NK-92 treated with Interleukin-12 subunit alpha and Interleukin-12 subunit beta, amount 100 ng/mL, for 24 hours (cell line): ENCODE data around the gene CPD.
"Not testable (repeated sequence)": the region's sequence is repeated elsewhere in the genome, so short reads cannot be mapped to it uniquely, and the experiment has no call there.

Experiments used
- DNase-seq: peaks from one replicate; lab custom pipeline; 2025; lab: John Stamatoyannopoulos, UW

CPD gene

DNA sequence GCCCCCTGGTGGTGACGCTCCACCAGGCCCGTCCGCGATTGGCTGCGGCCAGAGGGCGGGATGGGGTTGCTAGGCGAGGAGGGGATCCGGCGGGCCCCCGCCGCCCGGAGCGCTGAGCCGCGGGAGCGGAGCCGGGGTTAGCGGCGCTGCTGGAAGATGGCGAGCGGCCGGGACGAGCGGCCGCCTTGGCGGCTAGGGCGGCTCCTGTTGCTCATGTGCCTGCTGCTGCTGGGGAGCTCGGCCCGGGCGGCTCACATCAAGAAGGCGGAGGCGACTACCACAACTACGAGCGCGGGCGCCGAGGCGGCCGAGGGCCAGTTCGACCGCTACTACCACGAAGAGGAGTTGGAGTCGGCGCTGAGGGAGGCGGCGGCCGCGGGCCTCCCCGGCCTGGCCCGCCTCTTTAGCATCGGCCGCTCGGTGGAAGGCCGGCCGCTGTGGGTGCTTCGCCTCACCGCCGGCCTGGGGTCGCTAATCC is at the start of gene CPD:
TSS of gene CPD (plus strand) at position 103 of the 478 bp plus-strand sequence. CDS start at position 157, 54 bp downstream.
- DNase-seq, result peak; percentile 96

DNA sequence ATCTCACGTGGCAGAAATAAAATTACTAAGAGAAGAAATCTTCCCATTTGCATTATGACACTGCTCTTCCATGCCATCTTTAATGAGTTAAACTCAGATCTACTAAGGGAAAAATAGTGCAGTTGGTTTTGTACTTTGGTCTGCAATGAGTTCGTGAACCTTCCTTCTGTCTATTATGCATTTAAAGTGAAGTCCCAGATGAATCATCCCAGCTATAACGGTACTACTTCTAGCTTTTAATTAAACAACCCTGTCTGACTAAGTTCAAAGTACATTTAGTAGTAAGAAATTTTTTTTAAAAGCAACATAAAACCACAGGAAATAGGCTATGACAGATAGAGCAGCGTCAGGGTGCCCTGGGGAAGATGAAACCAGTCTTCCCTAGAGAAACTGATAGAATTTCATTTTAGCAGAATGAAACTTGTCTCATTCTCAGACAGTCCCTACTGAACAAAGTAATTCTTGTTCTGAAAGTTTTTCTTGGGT is 46.6 kb upstream of the CPD start:
- no peak for DNase-seq

DNA sequence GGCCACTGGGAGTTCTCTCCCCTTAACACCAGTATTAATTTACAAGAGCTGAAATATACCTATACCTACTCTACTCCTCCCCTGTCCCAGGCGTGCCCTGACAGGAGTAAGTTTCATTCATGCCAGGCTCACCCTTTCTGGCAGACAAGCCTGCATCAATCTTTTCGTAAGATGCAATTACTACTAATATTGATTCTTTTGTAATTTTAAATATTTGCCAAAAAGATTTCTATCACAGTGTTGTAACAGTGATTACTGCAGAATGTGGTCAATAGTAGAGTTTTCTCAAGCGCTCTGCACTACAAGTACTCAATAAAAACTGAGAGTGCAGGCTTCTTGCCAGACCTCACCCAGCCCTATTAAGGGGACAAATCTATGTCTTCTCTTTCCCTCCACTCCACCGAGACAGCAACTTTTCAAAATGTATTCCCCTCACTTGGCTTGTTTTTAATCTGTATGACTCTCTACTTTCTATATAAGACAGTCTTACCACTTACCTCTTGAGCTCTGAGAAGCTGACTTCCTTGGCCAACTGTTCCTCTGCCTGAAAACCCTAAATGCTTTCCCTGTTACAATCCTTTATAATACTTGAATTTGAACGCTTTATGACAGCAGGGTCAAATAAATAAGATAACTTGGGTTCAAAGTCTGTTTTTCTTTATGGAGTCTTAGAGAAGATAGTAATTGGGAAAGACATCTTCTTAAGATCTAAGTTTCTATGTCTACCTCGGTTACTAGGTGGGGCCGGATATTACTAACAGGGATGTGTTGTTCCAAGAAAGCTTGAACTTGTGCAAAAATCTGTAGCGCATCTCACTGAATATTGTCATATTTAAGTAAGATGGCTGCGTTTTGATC is 45.0 kb upstream of the CPD start, which contains the start of gene TMIGD1:
TSS of gene TMIGD1 (minus strand) at position 555 of the 858 bp plus-strand sequence. CDS start 1,924 bp downstream, outside the sequence.
- DNase-seq, result no peak

DNA sequence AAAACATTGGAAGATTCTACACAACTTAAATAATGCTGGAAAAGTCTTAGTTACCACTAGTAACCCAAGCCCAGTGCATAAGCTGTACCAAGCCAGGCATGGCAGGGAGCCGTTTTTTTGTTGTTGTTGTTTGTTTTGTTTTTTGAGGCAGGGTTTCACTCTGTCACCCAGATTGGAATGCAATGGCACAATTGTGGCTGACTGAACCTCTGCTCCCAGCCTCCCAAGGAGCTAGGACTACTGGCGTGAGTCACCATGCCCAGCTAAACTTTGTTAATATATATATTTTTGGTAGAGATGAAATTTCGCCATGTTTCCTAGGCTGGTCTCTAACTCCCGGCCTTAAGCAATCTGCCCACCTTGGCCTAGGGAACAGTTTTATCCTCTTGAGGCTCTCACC is 44.3 kb upstream of the CPD start:
- no peak for DNase-seq

DNA sequence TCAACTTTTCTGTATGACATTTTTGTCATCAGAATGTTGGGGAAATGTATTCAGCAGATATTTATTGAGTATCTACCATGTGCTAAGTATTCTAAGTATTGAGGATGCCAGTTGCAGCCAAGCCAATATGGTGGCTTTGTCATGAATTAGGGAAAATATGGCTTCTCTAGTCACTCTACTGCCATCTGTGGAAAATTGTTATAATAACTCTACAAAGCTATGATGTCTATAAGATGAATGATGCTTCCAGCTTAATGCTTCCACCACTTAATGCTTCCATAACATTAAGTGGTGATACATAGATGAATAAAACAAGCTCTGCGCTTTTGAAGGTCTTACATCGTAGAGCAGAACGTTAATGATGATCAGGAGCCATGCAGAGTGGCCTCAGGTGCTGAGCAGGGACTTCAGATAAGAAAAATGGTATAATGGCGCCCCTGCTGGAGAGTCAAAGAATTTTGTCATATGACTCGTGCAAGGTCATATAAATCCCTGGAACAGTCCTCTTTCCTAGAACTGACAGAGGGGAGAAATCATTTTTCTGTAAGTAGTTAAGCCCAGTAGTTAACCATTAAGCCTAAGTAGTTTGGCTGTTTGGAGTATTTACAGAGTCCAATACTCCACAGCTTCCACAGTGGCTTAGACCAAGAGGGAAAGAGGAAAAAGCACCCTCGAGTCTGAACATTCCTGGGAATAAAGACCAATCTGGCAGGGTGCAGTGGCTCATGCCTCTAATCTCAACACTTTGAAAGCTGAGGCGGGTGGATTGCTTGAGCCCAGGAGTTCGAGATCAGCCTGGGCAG is 42.2 kb upstream of the CPD start:
- peak; percentile 36 for DNase-seq

DNA sequence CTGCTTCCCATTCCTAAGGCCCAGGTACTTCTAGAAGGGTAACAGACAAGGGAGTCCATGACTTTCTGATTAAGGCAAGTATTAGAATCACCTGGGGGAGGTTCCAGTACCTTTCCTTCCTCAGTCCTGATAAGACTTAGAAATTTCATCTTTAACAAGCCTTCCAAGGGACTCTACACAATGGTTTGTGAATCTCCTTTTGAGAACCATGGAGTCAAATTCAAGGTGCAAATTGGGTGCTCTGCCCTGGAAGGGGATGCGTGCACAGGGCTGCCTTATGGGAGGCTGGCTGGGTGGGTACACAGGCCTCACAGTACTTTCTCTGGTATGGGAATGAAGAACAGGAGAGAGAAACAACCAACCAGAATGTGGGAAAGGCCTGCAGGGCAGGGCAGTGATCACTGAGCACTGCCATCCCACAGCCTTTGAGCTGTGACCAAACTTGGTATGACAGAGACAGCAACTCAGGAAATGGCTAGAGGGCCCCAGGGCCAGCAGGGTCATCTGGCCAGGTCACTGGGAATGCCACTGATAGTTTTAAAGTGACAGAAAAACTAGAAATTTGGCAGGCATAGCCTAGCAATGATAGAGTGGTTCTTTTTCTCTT is 41.2 kb upstream of the CPD start:
- DNase-seq, result no peak

DNA sequence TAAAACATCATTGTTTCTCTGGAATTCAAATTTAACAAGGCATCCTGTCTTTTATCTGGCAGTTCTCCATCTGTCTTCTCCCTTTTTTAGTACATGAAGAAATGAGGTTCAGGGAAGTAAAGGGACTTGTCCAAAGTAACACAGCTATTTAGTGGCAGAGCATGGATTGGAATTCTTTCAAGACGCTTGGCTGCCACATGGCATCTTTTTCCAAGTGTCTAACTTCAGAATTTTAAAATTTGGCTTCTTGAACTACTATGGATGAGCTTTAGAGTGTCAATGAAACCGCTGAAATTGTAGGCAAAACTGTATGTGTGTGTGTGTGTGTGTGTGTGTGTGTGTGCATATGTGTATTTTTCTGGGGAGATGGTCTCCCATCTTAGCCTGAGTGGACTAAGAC is 39.6 kb upstream of the CPD start:
- no peak for DNase-seq

DNA sequence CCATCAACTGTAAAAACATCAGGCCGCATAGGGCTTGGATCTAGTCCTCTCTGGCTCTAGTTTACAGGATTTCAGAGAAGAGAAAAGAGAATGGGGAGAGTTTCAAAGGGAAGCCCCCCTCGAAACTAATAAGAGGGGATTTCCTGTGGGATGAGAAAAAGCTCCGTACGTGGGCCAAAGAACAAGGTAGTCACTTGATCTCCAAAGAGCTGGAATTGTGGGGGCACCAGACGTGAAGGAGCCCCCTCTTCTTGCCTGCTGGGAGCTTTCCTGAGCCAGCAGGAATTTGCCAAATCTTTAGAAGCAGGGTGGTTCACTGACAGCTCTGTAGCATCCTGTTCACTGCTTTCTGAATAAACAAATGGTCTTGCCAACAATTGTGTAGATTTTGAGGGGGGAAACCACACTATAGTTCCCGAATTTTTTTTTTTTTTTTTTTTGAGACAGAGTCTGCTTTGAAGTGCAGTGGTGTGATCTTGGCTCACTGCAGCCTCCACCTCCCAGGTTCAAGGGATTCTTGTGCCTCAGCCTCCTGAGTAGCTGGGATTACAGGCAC is 37.8 kb upstream of the CPD start:
- no peak for DNase-seq

DNA sequence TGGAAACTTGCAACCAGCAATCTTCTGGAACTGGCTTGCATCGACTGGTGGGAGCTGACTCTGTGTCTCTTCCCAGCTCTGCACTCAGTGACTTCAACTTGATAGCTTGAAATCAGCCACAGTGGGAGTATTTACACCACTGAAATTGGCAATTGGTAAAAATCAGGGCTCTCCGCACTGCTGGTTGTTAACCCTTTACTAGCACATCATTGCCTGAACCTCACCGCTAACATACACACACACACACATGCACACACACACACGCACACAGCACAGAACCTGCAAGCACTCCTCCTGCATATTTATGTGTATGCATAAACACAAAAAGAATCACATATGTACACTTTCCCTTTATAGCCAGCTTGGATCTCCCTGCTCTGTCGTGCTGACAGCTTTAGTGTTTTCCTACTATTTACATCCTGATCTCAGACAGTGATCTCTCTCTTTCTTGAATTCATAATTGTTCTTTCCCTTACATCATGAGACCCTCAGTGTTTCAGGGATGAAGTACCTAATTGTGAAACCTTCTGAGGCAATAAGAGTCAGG is 37.0 kb upstream of the CPD start:
- DNase-seq, result no peak

DNA sequence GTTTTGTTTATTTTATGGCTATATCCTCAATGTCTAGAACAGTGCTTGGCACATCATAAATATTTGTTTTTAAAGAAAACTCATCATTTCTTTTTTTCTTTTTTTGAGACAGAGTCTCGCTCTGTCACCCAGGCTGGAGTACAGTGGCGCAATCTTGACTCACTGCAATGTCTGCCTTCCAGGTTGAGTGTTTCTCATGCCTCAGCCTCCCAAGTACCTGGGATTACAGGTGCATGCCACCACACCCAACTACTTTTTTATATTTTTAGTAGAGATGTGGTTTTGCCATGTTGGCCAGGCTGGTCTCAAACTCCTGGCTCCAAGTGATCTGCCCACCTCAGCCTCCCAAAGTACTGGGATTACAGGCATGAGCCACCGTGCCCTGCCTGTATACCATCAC is 35.5 kb upstream of the CPD start:
- not testable (repeated sequence) for DNase-seq

DNA sequence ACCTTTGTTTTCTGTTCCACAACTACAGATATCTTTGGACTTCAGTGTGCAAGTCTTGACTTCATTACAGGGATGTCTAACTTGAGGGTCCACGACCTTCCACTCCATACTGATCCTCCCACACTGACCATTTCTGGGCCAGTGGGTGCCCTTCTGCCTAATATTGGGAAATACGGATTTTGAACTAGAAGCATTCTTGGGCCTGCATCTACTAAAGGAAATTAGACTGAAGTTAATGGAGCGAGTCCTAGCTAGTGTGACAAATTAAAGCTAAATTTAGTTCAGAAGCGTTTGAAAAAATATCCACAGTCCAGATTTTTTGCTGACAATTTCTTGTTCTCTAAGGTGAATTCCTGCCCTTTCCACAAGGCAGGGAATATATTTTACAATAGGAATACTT is 34.9 kb upstream of the CPD start:
- DNase-seq, result no peak

DNA sequence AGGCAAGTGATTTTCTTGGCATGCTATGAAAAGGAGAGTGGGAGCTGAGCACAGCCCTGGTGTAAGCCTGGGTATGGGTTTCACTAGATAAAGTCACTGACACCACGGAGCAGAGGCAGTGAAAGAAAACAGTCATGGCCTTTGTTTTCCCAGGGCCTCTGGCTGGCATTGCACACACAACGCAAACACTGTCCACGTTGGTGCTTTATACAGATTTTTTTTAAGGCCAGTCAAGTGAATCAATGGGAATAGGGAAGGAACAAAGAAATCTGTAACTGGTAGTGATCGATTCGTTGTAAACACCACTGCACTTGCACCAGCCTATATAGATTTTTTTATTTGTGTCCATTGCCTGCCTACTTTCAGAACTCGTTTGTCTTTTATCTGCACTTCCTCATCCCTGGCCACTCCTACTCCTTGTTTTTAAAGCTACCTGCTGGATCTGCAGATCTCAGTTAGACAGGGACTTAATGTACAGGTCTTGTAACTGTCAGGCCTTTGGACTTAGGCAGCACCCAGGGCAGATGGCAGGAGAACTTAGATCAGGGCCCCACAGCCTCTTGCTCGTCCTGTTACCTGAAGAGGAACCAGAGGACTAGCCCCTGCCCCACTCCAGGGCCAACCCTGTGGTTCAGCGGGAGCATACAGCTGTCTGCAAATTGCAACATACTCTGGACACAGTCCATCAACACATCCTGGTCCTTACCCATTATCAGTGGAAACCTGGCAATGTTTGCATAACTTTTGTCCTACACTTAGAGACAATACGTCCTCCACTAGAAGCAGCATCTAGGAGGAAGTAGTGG is 34.2 kb upstream of the CPD start:
- no peak for DNase-seq

DNA sequence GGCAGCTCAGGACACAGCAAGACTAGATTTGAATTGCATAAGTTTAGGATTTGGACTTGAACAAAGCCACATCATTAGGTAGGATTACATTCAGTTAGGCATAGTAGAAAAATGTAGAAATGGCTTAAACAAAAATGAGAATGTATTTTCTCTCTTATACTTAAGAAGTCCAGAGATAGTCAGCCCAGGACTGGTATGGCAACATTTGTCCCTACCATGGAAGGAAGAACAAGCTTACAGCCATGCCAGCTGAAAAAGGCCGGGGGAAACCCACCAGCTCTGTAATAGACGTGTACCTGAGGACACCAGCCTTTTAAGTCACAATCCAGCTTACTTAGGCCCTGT is 33.7 kb upstream of the CPD start:
- no peak for DNase-seq

DNA sequence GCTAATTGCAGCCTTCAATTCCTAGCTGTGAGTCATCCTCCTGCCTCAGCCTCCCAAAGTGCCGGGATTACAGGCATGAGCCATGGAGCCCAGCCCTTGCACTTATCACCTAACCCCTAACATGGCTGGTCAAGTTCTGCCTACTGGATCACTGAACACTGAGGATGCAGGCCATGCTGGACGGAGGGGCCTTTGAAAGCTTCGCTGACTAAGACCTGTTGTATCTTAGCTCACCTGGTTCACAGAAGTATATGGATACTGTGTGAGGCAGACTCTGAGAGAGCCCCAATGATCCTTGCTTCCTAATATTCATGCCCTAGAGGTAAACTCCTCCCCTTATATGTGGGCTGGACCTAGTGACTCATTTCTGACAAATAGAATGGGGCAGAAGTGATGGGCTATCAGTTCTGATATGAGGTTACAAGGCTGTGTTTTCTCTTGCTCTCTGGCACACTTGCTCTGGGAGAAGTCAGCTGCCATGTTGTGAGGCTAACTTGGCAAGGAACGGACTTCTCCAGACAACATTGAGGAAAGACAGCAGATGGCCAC is 33.1 kb upstream of the CPD start:
- no peak for DNase-seq

DNA sequence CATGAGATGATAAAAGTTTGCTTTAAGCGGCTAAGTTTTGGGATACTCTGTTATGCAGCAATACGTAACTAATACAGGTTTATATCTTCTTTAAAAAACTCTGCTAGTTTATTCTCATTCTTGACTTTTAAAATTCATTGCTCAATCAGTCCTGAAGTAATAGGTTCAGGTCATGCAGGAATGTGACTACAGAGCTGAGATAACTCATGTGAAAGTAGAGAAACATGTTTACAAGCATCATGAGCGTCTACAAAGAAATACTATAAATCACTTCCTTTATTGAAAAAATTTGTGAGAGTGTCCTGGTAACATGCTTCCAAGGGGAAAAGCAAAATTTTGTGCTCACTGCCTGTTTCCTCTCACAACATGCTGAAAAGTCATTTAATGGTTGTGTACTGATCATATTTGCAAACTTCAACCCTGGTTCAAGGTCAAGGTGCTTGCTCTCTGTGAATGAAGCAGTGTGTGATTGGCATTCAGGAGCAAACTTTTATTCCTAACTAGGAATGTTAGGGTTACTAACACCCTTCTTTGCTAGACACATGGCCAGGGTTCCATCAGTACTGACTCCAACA is 32.4 kb upstream of the CPD start:
- DNase-seq, result no peak

DNA sequence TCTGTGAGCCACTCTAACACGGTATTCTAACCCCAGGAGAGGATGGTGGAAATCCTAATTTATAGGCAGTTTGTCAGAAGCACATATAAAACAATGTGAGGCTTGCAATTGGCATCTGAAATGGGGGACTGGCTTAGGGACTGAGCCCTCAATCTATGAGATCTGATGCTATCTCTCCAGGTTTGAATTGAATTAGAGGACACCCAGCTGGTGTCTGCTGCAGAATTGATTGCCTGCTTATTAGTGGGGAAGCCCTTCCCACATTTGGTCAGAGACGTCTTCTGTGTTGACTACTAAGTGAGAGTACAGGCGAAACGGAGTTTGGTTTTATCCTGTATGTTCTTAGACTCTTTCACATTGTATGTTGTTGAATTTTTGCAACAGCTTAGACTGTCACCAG is 31.2 kb upstream of the CPD start:
- no peak for DNase-seq

DNA sequence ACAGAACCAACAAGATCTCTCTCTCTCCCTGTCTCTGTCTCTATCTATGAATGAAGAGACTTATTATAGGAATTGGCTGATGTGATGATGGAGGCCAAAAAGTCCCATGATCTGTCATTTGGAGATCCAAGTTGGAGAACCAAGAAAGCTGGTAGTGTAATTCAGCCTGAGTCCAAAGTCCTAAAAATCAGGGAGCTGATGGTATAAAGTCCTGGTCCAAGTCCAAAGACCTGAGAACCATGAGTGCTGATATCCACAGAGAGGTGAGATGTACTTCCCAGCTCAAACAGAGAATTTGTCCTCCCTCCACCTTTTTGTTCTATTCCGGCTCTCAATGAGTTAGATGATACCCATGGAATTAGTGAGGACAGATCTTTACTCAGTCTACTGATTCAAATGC is 29.5 kb upstream of the CPD start:
- no peak for DNase-seq

DNA sequence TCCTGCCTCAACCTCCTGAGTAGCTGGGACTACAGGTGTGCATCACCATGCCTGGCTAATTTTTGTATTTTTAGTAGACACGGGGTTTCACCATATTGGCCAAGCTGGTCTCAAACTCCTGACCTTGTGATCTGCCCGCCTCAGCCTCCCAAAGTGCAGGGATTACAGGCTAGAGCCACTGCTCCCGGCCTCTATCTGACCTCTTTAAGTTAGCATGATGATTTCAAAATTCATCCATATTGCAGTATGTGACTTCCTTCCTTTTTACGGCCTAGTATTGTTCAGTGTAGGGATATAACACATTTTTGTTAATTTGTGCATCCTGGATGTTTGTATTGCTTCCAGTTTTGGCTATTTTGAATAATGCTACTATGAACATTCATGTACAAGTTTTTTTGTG is 27.5 kb upstream of the CPD start:
- not testable (repeated sequence) for DNase-seq

DNA sequence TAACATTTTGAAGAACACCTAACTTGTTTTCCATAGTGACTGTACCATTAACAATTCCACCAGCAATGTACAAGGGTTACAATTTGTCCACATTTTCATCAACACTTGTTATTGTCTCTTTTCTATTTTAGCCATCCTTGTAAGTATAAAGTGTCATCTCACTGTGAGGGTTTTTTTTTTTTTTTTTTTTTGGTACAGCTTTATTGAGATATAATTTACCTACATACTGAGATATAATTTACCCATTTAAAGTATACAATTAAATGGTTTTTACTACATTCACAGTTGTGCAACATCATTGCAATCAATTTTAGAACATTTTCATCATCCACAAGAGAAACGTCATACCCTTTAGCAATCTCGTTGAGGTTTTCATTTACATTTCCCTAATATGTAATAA is 27.0 kb upstream of the CPD start:
- DNase-seq, result no peak

DNA sequence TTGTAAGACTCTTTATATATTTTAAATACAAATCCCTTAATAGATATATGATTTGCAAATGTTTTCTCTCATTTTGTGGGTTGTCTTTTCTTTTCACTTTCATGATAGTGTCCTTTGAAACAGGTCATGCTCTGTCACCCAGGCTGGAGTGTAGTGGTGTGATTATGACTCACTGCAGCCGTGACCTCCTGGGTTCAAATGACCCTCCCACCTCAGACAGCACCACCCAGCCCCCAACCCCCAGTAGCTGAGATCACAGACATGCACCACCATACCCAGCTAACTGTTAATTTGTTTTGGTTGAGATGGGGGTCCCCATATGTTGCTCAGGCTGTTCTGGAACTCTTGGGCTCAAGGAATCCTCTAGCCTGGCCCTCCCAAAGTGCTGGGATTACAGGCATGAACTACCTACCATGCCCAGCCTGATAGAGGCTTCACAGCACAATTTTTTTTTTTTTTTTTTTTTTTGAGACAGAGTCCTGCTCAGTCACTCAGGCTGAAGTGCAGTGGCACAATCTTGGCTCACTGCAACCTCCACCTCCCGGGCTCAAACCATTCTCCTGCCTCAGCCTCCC is 26.4 kb upstream of the CPD start:
- peak; percentile 83 for DNase-seq
